GM19043 (cell line): ENCODE results near the gene ARHGAP26.
"Not testable (repeated sequence)": the region's sequence is repeated elsewhere in the genome, so short reads cannot be mapped to it uniquely, and the experiment has no call there.

Experiments
- ATAC-seq: cut with Tn5 transposase; IDR thresholded peaks from one replicate; pipeline ENCODE4 v1.9.1; 2021; ENCODE audit warnings: low read depth; ENCODE audit not compliant: unreplicated experiment

ARHGAP26 gene

DNA sequence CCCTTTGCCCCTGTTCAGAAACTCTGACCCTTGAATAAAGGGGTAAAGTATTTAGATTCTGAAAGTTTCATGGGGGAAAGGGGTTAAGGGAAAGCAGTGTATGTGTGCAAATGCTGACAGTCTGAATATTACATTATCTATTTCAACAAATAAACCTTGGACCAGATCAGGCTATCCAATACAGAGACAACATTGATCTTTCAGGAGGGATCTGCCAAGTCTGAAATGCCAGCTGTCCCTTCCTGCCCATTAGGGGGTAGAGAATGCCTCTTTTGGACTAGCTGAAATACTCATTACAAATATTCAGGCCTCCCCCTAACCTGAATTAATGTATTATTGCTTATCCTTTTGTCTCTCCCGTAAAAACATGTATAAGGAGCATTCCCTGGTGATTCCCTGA, 413.8 kb downstream of the ARHGAP26 start:
- ATAC-seq = no peak

DNA sequence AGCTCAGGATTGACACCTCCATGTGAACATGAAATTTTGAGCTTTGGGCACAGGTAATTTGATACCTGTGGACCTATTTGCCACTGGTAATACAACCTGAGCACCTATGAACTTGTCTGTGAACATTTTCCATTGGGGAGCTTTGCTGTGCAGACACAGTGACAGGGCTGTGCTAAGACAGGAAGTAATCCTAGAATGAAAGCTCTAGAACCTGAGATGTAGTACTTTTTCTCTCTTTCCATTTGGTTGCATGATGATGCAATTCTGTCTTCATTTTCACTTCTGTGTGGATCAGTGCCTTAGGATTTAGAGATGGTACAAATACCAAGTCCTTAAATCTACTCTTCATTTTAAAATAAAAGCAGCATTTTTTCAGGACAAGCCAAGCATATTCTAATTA, 416.4 kb downstream of the ARHGAP26 start:
- ATAC-seq = no peak

DNA sequence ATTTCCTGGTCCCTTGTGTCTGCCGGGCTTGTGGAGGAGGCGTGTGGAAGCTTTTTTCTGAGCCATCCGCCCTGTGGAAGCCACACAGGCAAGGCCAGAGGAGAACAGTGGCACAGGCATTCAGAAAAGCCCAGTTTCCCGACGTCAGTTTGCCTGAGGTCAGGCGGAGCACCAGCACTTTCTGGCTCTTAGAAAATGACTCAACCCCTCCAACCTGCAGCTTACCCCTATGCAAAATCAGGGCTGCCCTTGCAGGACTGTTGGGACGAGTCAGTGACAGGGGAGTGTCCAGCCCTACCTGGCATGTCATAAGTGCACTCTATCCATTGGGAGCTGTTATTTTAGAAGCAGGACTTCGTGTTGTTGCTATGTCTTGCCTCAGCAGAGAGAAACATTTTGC, 417.3 kb downstream of the ARHGAP26 start:
- no peak for ATAC-seq

DNA sequence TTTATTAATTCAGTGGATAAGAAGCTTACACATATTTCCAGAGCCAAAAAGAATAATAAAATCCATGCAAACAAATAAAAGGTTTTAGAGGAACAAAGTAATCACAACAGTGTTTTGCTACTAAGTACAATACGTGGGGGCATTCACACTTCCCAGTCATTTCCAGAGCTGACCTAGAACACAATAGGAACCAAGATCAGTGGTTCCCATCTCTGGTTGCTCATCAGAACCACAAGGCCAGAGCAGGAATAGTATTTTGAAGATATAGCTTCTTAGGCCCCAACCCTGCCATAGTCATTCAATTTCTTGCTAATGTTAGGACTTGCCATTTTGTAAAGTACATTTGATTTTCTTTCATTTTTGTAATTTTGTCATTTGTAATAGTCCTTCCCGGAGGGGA, 417.9 kb downstream of the ARHGAP26 start:
- no peak for ATAC-seq

DNA sequence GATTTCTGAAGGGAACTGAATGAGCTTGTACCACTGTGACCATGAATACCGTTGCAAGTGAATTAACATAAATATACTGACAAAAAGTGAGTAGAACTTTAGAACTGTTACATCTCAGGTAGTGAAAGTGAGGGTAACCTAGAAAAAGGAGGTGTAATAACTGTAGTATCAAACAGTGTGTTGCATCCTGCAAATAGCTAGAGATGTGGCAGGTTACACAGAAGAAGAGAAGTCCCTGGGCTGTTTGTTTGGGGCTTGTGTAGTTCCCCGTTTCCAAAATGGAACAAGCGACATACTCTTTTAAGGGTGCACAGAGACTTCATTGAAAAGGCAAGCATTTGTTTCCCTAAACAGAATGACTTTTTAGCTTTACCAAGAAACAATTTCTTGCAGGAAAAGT, 418.5 kb downstream of the ARHGAP26 start:
- no peak for ATAC-seq

DNA sequence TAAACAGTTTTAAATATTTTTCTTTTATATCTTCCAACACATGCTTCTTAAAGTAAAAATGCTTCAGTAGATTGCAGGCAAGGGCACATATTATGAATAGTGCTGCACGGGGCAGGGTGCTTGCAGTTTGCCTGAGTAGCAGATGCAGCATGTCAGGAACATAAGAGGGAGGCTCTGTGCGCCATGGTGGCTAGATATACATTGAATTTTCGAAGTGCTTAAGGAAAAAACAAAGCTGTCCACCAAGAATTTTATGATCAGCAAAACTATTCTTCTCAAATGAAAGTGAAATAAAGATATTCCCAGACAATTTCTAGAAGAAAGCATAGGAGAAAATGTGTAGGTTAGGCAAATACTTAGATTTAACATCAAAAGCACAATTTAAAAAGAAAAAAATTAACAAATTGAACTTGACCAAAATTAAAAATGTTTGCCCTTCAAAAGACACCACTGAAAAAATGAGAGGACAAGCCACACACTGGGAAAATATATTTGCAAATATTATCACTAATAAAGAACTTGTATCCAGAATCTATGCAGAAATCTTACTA, 420.2 kb downstream of the ARHGAP26 start:
- ATAC-seq = no peak

DNA sequence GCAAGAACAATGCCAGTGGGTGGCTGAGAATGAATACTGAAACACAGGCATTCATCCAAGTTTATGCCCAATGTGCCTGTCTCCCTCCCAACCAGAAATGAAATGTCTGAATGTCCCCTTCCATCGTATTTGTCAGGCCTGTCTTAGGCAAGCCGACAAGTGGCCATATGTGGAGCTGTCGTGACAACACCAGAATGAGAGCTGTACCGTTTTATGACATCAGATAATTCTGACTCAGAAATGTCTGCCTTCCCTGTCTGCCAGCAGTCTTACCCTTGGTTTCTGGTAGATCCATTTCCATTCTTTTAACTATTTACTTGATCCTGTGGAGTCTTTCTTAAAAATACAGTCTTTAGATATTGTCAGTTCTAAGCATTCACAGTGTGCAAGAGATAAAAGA, 421.5 kb downstream of the ARHGAP26 start:
- ATAC-seq = no peak

DNA sequence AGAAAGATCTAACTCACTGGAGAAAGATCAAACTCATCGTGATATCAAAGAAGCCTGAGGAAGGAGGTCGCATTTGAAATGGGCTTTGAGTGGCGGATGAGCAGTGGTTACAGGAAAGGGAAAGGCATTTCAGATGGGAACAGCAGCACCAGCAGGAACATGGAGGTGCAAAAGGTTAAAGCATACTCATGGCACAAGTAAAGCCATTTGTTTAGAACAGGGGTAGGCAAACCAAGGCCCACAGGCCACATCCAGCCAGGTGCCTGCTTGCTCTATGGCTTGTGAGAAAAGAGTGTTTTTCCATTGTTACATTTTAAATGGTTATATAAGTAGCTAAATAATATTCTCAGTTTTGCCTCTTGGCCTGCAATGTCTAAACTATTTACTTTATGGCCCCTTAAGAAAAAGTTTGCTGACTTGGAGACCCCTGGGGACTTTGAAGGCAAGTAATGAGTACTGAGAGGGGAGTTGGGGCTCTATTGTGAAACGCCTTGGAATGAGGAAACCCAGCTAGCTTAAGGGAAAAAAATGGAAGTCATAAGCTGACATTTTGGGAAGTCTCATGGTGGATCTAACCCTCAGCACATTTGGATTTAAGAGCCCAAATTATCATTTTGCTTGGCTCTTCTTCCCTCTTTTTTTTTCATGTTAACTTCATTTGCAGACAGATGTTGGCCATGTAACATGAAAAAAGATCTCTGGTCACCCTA, 422.2 kb downstream of the ARHGAP26 start:
- no peak for ATAC-seq

DNA sequence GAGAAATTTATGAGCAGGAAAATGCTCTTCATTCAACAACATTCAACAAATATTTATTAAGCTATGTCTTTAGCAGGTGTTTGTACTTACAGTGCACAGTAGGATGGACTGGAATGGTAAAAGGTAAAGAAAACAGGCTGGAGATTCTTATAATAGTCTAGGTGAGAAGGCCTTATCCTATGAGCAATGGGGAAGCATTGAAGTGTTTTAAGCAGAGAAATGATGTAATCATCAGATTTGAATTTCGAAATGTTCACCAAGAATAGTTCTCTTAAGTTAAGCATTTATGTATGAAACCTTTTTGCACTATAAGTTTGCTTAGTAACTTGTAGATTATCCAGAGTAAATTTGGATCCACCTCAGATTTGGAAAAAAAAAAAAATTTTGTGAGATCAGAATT, 424.0 kb downstream of the ARHGAP26 start:
- ATAC-seq = no peak

DNA sequence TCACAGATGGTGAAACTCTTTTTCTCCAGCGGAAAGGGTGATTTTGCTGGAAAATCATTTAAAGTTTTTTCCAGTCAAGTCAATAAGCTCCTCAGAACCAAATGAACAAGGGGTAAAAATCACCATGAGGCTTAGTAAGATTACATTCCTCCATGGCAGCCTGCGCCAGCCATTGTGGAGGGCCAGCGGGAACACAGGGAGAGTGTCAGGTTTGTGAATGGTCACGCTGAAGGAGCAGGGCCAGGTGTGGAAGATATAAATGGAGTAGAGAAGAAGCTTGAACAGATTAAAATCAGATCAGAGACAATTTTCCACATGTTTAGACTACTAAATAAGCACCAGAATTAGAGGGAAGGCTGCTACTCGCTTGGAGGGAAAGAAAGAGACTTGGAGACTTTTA, 424.5 kb downstream of the ARHGAP26 start:
- no peak for ATAC-seq

DNA sequence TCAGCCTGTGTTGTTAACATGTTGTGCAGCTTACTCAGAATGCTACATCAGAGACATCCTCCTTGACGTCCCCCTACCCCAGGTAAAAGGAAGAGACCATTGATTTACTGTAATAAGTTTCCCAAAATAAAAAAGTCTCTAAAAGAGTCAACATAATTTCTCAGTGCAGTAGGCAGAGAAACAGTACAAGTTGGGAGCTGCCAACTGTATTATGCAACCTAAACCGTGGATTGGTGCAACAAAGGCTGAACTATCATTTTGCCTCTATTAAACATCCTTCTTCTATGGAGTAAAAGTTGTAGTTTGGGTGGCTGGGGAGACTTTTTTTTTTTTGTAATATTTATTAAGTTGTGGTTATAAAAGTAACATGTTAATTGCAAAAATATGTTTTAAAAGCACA, 425.3 kb downstream of the ARHGAP26 start:
- ATAC-seq = no peak

DNA sequence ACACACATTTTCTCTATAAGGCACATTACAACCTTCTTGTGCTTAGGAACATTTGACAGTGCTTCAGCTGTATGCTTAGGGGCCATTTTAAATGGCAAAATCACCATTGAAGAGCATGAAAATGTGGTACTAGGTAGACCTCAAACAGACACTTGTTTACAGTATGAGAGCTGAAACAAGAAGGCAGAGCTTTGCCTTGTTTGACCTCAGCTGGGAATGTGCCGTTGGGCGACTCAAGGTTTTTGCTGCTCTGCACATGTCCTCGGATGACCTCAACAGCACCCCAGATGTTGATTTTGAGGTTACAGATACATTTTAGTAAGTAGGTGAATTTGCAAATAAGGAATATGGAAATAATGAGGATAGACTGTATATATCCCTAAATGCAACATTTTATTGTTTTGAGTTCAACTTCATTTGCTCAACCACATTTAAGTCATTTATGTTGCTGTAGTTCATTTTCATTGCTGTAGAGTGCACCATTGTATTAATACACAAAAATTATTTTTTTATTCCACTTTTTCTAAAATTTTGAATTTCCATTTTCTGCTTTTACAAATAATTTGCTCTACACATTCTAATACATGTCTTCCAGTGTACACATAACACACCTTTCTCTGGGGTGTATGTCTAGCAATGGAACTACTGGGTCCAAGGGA, 426.6 kb downstream of the ARHGAP26 start:
- no peak for ATAC-seq

DNA sequence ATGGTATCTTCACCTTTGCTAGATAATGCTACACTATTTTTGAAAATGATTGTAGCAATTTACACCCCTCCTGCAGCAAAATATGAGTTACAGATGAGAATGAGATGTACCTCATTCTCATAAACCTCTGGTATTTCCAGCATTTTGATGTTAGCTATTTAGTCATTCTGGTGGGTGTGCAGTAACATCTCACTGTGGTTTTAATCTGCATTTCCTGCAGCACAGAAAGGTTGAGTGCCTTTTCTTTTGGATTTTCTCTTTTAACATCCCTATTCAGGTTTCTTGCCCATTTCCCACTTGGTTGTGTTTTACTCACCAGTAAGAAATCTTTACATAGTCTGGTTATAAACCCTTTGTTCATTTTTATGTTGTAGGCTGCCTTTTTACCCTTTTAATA, 427.1 kb downstream of the ARHGAP26 start:
- ATAC-seq = no peak

DNA sequence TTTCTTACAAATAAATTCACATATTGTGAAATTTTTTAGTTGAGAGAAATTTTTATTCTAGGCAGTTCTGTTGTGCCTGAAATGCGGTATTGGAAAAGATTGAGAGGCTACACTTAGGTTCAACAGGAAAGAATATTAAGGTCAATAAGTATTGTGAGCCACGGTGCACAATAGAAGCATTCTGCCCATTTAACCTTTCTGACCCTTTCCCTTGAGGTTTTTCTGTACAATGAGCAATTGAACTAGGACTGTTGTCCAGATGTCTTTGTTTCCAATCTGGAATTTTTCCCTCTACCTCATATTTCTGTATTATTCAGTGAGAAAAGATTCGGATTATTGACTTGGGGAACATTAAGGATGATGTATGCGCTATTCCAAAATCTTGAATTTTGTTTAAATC, 428.2 kb downstream of the ARHGAP26 start:
- ATAC-seq = no peak

DNA sequence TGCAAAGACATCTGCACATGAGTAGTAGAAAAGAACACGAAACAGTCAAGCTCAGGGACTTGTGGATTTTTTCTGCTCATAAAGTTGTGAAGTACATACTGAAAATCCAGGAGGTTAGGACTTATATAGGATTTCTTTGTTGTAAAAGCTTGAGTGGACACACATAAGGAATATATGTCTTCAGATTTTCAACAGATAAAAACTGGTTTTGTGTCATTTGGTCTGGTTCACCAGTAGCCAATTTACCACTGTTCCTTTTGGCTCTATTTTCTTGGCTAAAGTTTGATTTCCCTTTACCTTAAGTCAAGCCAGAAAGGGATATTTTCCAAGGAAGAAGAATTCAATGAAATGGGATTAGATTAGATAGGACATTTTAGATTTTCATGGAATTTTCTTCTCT, 429.0 kb downstream of the ARHGAP26 start:
- ATAC-seq = no peak

DNA sequence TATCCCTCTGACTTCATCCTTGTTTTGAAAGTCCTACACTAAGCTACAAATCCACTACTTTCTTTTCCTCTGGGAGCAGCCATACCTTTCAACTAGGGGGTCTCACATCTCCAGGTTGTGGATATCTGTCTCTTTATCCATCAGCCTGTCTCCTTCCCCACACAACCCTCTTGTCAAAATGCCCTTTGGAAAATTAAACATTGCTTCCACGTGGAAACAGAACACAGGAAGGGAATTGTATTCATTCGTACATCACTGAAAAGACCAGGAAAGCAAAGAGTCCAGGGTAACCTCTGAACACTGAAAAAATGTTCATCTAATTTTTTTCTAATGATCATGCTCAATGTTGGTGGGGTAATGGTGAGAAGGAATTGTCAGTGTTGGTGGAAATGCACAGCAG, 429.7 kb downstream of the ARHGAP26 start:
- no peak for ATAC-seq

DNA sequence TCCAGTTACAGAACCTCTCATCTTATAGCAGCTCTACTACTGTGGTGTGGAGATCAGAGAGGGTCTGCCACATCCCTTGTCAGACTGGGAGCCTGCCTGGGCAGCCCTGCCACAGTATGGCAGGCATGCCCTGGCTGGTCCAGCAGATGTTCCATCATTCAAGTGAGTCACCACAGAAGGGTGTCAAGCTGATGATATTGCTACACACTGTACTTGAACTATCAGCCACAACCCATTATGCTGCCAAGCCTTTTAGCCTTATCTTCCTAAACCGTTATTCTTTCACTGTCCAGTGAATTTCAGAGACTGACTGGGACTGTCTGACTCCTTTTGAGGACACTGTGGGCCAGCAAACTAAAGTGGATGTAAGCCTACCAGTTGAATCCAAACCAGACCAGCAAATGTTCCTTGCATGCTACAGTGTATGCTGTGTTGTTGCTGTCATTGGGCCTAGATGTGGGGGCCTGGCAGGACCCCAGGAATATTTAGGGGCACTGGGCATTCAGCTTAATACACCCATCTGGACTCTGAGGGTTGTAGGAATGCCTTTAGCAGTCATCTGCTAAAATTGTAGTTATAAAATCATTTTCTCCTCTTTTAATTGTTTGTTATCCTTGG, 430.7 kb downstream of the ARHGAP26 start:
- no peak for ATAC-seq

DNA sequence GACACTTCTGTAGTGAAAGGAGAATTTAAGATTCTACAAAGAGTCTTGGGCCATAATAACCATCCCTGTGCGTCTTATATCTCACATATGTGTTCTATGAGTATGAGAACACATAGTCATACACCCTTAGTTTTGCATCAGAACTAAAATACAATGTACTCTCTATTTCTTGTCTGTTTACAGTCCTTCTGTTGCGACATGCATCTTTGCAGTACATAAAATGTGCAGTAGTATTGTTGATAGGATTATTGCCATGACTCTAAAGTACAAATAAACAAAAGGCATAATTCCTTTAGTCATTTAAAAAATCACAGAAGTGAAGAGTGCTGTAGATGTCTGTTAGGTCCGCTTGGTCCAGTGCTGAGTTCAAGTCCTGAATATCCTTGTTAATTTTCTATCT, 431.4 kb downstream of the ARHGAP26 start:
- ATAC-seq = no peak

DNA sequence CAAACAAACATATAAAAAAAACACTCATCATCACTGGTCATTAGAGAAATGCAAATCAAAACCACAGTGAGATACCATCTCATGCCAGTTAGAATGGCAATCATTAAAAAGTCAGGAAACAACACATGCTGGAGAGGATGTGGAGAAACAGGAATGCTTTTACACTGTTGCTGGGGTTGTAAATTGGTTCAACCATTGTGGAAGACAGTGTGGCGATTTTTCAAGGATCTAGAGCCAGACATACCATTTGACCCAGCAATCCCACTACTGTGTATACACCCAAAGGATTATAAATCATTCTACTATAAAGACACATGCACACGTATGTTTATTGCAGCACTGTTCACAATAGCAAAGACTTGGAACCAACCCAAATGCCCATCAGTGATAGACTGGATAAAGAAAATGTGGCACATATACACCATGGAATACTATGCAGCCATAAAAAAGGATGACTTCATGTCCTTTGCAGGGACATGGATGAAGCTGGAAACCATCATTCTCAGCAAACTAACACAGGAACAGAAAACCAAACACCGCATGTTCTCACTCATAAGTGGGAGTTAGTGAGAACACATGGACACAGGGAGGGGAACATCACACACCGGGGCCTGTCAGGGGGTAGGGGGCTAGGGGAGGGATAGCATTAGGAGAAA, 433.3 kb downstream of the ARHGAP26 start:
- ATAC-seq = not testable (repeated sequence)

DNA sequence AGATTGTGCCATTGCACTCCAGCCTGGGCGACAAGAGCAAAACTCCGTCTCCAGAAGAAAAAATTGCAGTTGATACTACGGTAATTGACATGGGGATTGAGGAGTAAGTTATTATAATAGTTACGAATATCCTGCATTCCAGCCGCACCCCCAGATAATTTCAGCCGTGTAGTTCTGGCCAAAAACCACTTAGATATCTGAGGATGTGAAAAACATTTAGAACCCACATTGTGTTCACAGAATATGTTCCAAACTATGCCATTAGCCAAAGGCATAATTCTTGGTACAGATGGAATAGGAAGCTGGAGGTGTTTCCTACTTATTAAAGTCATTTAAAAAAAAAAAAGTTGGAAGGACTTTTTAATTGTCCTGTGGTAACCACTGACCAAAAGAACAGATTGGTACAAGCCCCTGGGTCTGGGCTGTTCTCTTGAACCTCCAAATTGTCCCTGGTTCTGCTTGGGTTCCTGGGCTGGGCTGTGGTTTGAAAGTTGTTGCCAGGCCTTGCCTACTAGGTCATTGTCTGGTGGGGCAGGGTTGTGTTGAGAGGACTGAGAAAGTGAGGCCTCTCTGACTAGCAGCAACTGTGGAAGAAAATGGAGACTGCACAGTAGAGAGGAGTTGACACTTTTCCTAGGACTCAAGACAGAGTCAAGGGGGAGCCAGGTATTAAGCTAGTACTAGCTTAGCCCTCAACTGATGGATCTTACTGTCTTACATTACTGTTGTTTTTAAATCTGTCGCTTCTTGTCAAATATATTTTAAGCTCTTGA, 434.5 kb downstream of the ARHGAP26 start:
- ATAC-seq = no peak

DNA sequence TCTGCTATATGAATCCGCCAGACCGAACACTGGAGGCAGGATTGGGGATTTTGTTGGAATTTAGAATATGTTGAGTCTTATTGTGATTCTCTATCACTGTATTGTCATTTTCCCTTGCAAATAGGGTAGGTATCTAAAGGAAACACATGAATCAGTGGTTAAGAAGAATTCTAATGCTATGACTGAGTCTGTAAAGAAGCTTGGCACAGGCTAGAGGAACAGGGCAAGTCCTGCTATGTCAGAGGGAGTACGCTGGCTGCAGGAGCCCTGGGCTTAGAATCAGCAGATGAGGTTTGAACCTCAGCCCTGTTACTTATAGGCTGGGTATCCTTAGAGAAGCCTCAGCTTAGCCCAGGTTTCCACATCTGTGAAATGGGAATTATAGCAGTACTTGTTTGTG, 435.2 kb downstream of the ARHGAP26 start:
- no peak for ATAC-seq
